Thyroid gland (tissue), 4 donors: ENCODE results near the gene AP3D1.

Experiments used
- CTCF ChIP-seq, 6 experiments: fragments of 200-600 bp in 3 of 6; fragments of 450-650 bp in 3 of 6; sonication (generic) in 3 of 6; IDR thresholded peaks; one replicate each; pipeline ENCODE4 v1.5.1; 2016 to 2019; ENCODE audit warnings: antibody characterized with exemption in 6 of 6, mild to moderate bottlenecking in 2 of 6, inconsistent platforms in 1 of 6, moderate library complexity in 1 of 6
- POLR2A ChIP-seq, 2 donors: fragments of 450-650 bp; IDR thresholded peaks; one replicate each; pipeline ENCODE4 v1.6.1; 2017; ENCODE audit warnings: antibody characterized with exemption in 2 of 2, mild to moderate bottlenecking in 2 of 2, moderate library complexity in 1 of 2

GRCh38 chr19:2097886-2098327 is 53.5 kb downstream of the AP3D1 start:
- TF ChIP-seq CTCF (IDR thresholded peaks at IDR 0.05) (no peak), POLR2A (IDR thresholded peaks at IDR 0.05) (no peak)
